NOMO-1 treated with dmso at 0.1 percent for 144 hours (cell line): Measurements from ENCODE around the gene CRISP2.
"Not testable (repeated sequence)": the region's sequence is repeated elsewhere in the genome, so short reads cannot be mapped to it uniquely, and the experiment has no call there.

ENCODE experiments used
- DNase-seq: peaks from one replicate; lab custom pipeline; 2025; ENCODE audit not compliant: unreplicated experiment; lab: John Stamatoyannopoulos, UW

The CRISP2 gene

GRCh38 chr6:49713346-49713745 lies at the start of gene CRISP2:
Gene CRISP2 (minus strand): TSS chr6:49713543. CDS start chr6:49709196, 4,347 bp downstream.
- no peak for DNase-seq

- DNase-seq, result no peak
Observed at GRCh38 chr6:49744259-49744658, 30.9 kb upstream of the CRISP2 start, which contains the start of gene CRISP3. Gene CRISP3 (minus strand): TSS chr6:49744388. CDS start chr6:49744367, 21 bp downstream.

- DNase-seq, result no peak
Observed at GRCh38 chr6:49743429-49743828, 30.1 kb upstream of the CRISP2 start.

- DNase-seq, result no peak
Observed at GRCh38 chr6:49739423-49739822, 26.1 kb upstream of the CRISP2 start.

- DNase-seq, result no peak
Observed at GRCh38 chr6:49736017-49736508, 22.7 kb upstream of the CRISP2 start.

- DNase-seq, result no peak
Observed at GRCh38 chr6:49733680-49734079, 20.3 kb upstream of the CRISP2 start.

GRCh38 chr6:49732781-49733180 lies 19.4 kb upstream of the CRISP2 start:
- no peak for DNase-seq

- DNase-seq, result peak; percentile 0
Observed at GRCh38 chr6:49730251-49730650, 16.9 kb upstream of the CRISP2 start.

- not testable (repeated sequence) for DNase-seq
Observed at GRCh38 chr6:49723917-49724316, 10.6 kb upstream of the CRISP2 start.

GRCh38 chr6:49721297-49721696 lies 8.0 kb upstream of the CRISP2 start:
- DNase-seq, result no peak

GRCh38 chr6:49720372-49720771 lies 7.0 kb upstream of the CRISP2 start:
- no peak for DNase-seq

- DNase-seq, result no peak
Observed at GRCh38 chr6:49698478-49698877, 14.9 kb downstream of the CRISP2 start.

GRCh38 chr6:49693512-49693911 lies 19.8 kb downstream of the CRISP2 start:
- DNase-seq, result no peak

- DNase-seq, result no peak
Observed at GRCh38 chr6:49692534-49692933, 20.8 kb downstream of the CRISP2 start.

GRCh38 chr6:49676671-49677281 lies 36.6 kb downstream of the CRISP2 start:
- no peak for DNase-seq

GRCh38 chr6:49675816-49676215 lies 37.5 kb downstream of the CRISP2 start:
- DNase-seq, result no peak

GRCh38 chr6:49668083-49668511 lies 45.2 kb downstream of the CRISP2 start:
- DNase-seq, result no peak

- DNase-seq, result no peak
Observed at GRCh38 chr6:49666930-49667757, 46.2 kb downstream of the CRISP2 start.

- no peak for DNase-seq
Observed at GRCh38 chr6:49666480-49666879, 46.9 kb downstream of the CRISP2 start.

GRCh38 chr6:49664817-49665216 lies 48.5 kb downstream of the CRISP2 start:
- no peak for DNase-seq

GRCh38 chr6:49664054-49664453 lies 49.3 kb downstream of the CRISP2 start:
- not testable (repeated sequence) for DNase-seq

GRCh38 chr6:49662892-49663261 lies 50.5 kb downstream of the CRISP2 start:
- DNase-seq, result no peak
